HG03025 (cell line): ENCODE measurements around the gene CHKB.

ENCODE experiments used
- ATAC-seq: cut with Tn5 transposase; IDR thresholded peaks from one replicate; pipeline ENCODE4 v1.9.1; 2021; ENCODE audit warnings: mild to moderate bottlenecking, moderate library complexity; ENCODE audit not compliant: unreplicated experiment, low FRiP score

The CHKB gene

GRCh38 chr22:50600967-50601668 lies 18.5 kb upstream of the CHKB start:
- ATAC-seq, result no peak

GRCh38 chr22:50600538-50600937 lies 17.9 kb upstream of the CHKB start, which contains the start of gene MAPK8IP2:
Gene MAPK8IP2 (plus strand): TSS chr22:50600793. CDS start chr22:50600819, 26 bp downstream.
- ATAC-seq, result no peak

DNA sequence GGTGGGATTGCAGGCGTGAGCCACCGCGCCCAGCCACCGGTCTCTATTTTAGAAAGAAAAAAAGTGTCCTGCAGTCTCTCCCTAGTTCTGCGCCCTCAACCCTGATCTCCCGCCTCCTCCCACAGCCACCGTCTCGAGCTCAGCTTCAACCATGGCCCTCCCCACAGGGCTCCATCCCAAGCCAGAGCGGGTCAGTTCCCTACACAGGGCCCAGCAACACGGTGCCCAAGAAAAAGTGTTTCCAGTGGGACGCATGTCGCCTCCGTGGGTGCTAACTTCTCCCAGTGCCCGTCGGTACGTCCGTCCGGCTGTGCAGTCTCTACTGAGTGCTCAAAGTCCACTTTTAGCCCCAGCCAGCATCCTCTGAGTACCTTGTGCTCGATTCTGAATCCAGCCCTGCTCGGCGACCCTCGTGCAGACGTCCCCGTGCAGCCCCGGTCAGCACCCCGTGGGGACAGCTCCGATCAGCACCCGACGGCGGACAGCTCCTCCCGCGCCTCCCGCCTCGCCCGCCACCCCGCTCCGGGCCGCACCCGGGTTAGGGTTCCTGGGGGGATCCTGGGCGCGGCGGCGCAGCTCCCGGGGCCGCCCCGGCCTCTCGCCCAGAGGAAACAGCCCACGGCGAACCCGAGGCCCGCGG lies 17.3 kb upstream of the CHKB start:
- ATAC-seq, result no peak

DNA sequence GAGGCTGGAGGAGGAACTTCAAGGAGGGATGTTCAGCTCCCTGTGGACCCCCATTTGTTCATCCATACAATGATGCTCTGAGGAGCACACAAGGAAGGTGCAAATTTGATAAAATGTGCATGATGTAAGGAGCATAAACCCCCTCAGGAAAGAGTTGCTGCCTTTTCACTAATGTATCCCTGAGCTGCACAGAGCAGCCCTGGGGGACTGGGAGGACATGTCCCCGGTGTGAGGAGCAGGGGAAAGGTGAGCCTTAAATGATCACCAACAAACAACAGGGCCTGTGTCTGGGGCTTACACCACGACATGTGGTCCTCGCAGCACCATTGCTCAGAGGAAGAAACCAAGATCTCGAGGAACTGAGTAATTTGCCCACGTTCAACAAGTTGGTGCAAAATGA lies 14.4 kb upstream of the CHKB start:
- ATAC-seq, result no peak

DNA sequence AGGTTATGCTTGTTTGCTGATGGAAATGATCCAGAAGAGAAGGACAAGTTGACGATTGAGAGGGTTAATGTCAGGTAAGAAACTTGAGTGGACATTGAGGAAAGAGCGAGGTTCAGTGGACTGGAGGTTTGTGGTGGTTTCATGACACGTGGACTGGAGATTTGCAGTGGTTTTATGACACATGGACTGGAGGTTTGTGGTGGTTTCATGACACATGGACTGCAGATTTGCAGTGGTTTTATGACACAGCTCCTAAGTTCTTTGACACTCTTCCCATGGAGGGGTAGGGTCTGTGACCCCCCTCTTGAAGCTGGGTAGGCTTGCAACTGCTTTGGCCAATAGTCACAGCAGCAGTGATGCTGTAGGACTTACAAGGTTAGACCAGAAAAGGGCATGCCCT lies 12.5 kb upstream of the CHKB start:
- ATAC-seq, result no peak

DNA sequence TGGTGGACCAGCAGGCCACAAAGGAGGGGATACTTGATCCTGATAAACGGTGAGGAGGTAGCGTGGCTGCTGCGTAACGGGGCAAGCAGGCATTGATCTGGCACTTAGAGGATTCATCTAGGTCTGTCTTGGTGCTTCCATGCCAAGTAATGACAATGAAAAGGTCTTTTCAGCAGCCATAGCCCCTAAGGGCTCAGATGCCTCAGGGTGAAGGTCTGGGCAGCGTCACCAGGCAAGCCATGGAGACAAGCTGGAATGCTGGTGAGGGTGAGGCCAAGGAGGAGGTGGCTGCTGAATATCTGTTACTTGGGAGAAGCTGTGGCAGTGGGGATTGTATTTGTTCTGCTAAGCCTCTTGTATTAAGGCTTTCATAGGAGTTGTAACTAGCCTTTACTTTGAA lies 4.8 kb upstream of the CHKB start:
- ATAC-seq, result no peak

GRCh38 chr22:50586416-50586815 lies 3.8 kb upstream of the CHKB start:
- ATAC-seq, result no peak

- ATAC-seq, result no peak
These were observed 3.1 kb upstream of the CHKB start for GRCh38 chr22:50585781-50586180.

- ATAC-seq, result no peak
These were observed 2.6 kb upstream of the CHKB start for GRCh38 chr22:50585238-50585637.

GRCh38 chr22:50584106-50585096 lies 1.8 kb upstream of the CHKB start:
- ATAC-seq, result no peak

GRCh38 chr22:50583294-50583861 lies 729 bp upstream of the CHKB start:
- ATAC-seq, result peak; percentile 17

DNA sequence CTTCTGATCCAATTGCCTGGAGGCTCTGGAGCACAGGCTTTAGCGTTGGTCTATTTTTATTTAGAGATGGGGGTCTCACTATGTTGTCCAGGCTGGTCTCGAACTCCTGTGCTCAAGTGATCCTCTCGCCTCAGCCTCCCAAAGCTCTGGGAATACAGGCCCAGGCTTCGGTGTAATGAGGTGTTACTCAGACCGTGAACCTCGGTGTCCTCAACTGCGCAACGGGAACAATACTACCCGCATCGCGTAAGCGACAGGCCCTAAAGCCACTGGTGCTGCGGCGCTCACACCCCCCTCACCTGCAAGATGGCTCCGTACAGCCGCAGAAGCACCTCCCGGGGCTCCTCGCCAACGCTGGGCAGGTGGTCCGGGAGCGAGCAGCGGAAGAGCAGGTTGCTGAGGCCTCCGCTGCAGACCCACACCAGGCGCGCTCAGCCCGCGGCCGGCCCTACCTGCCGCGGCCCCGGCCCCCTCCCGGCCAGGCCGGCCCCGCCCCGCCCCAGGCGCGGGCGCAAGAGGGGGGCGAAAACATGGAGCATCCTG lies 628 bp downstream of the CHKB start:
- ATAC-seq, result peak; percentile 13

- no peak for ATAC-seq
These were observed 1.4 kb downstream of the CHKB start for GRCh38 chr22:50581031-50581949.

- ATAC-seq, result no peak
These were observed 2.9 kb downstream of the CHKB start for GRCh38 chr22:50579752-50580151.

GRCh38 chr22:50578776-50579310 lies 3.8 kb downstream of the CHKB start:
- no peak for ATAC-seq

DNA sequence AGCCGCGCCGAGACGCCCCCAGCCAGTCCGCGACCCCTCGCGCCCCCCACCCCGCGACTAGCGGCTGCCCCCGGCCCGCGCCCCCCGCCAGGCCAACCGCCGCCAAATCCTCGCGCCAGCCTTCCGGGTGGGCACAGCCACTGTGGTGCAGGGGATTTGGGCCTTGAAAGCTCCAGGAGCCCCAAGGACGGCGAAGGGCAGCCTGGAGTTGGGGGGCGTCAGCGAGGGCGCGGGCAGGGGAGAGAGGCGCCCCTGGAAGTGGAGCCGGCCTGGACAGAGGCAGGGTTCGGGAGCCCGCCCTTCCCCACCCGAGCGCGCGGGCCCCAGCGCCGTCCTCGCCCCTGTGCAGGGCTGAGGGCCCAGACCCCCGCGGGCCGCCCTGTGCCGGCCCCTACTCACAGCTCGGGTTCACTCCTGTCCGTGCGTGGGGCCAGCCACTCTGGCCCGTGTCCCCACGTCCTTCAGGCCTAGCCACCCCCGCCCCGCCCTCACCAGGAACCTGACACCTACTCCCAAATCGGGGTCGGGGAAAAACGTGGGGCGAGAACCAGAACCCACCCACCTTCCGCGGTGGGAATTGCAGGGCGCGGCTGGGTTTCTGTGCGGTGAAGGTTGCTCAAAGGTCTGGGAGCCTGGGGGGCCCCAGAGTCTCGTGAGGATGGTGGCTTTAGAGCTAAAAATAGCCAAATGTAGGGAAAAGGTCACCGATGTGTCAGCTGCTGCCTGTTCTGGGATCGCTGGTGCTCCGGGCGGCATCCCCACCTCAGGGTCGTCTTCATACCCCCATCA lies 4.5 kb downstream of the CHKB start, which contains the start of gene CPT1B:
Gene CPT1B, minus strand, starts transcription at position 441 of the 789 bp plus-strand sequence. CDS start 512 bp downstream, outside the sequence.
- ATAC-seq, result no peak

GRCh38 chr22:50577697-50577986 lies 5.0 kb downstream of the CHKB start:
- ATAC-seq, result no peak
